Neural crest cell (in vitro differentiated cells): ENCODE data around the gene APBB2. TPM values are rescaled to one million over a fixed set of nuclear protein-coding genes. Genes with fewer than 3 reads are reported as not detected.
"Not testable (repeated sequence)": the region's sequence is repeated elsewhere in the genome, so short reads cannot be mapped to it uniquely, and the experiment has no call there.

Experiments used
- DNase-seq: peaks from one replicate; pipeline ENCODE4 v3.0.0; 2021; ENCODE audit warnings: low read depth, mixed read lengths, low spot score
- H3K27ac Mint-ChIP-seq: one replicate; pipeline ENCODE4 v1.8.0; 2021; ENCODE audit warnings: mild to moderate bottlenecking, mixed read lengths; ENCODE audit not compliant: unreplicated experiment
- H3K27me3 Mint-ChIP-seq: 2 replicates; pipeline ENCODE4 v1.8.0; 2021; ENCODE audit warnings: low read depth, mild to moderate bottlenecking, mixed read lengths
- H3K36me3 Mint-ChIP-seq: 2 replicates; pipeline ENCODE4 v1.8.0; 2021; ENCODE audit warnings: low read depth, mild to moderate bottlenecking, mixed read lengths
- H3K4me1 Mint-ChIP-seq: 2 replicates; pipeline ENCODE4 v1.8.0; 2021; ENCODE audit warnings: mixed read lengths
- H3K4me3 Mint-ChIP-seq: one replicate; pipeline ENCODE4 v1.8.0; 2021; ENCODE audit warnings: mild to moderate bottlenecking, mixed read lengths
- H3K9me3 Mint-ChIP-seq: 2 replicates; pipeline ENCODE4 v1.8.0; 2021; ENCODE audit warnings: mixed read lengths
- CTCF ChIP-seq: fragments of 200-600 bp; sonication (generic); conservative IDR thresholded peaks from 2 replicates; pipeline ENCODE4 v1.5.0; 2021; ENCODE audit warnings: antibody characterized with exemption, mild to moderate bottlenecking
- total RNA-seq: library from RNA; stranded (reverse); gene quantifications from 2 replicates; pipeline ENCODE4 v1.2.1, GENCODE V29; 2021

The APBB2 gene
- total RNA-seq, 1 donor from 2014 or later, result 68.5 TPM

- Mint-ChIP-seq H3K36me3 (peaks cover 8% of the 10 kb centered on the region), H3K4me1 (peaks cover 10% of the 10 kb centered on the region), H3K27ac (no peak overlapping the region), H3K9me3 (peaks cover 7% of the 10 kb centered on the region), H3K4me3 (no peak overlapping the region), H3K27me3 (no peaks in the 10 kb centered on the region)
- DNase-seq, result no peak
- no peak for TF ChIP-seq CTCF
Measured at GRCh38 chr4:41058426-41058825, 155.9 kb downstream of the APBB2 start.

- Mint-ChIP-seq H3K36me3 (peaks cover 8% of the 10 kb centered on the region), H3K27me3 (no peaks in the 10 kb centered on the region), H3K4me1 (peaks cover 6% of the 10 kb centered on the region), H3K4me3 (no peak overlapping the region), H3K27ac (no peak overlapping the region), H3K9me3 (peaks cover 7% of the 10 kb centered on the region)
- TF ChIP-seq CTCF, result no peak
- DNase-seq, result no peak
Measured at GRCh38 chr4:41057467-41057866, 156.9 kb downstream of the APBB2 start.

- no peak overlapping the region for H3K27ac Mint-ChIP-seq
- H3K27me3 Mint-ChIP-seq, result no peaks in the 10 kb centered on the region
- peaks cover 13% of the 10 kb centered on the region for H3K9me3 Mint-ChIP-seq
- H3K4me1 Mint-ChIP-seq, result no peaks in the 10 kb centered on the region
- H3K36me3 Mint-ChIP-seq, result peaks cover 16% of the 10 kb centered on the region
- DNase-seq, result no peak
- H3K4me3 Mint-ChIP-seq, result no peak overlapping the region
- no peak for TF ChIP-seq CTCF
Measured at GRCh38 chr4:41052287-41052686, 162.1 kb downstream of the APBB2 start.

GRCh38 chr4:41050880-41051775, 163.2 kb downstream of the APBB2 start:
- no peaks in the 10 kb centered on the region for H3K27me3 Mint-ChIP-seq
- peaks cover 11% of the 10 kb centered on the region for H3K9me3 Mint-ChIP-seq
- peaks cover 13% of the 10 kb centered on the region for H3K36me3 Mint-ChIP-seq
- H3K27ac Mint-ChIP-seq, result no peak overlapping the region
- no peak for DNase-seq
- no peak for TF ChIP-seq CTCF
- H3K4me3 Mint-ChIP-seq, result no peak overlapping the region
- H3K4me1 Mint-ChIP-seq, result no peaks in the 10 kb centered on the region

GRCh38 chr4:41050116-41050515, 164.2 kb downstream of the APBB2 start:
- no peak for TF ChIP-seq CTCF
- Mint-ChIP-seq H3K27me3 (no peaks in the 10 kb centered on the region), H3K36me3 (peaks cover 11% of the 10 kb centered on the region), H3K4me3 (no peak overlapping the region), H3K27ac (no peak overlapping the region), H3K4me1 (no peaks in the 10 kb centered on the region), H3K9me3 (peaks cover 12% of the 10 kb centered on the region)
- no peak for DNase-seq

GRCh38 chr4:41049176-41049575, 165.2 kb downstream of the APBB2 start:
- peaks cover 13% of the 10 kb centered on the region for H3K36me3 Mint-ChIP-seq
- not testable (repeated sequence) for H3K4me3 Mint-ChIP-seq, DNase-seq, H3K4me1 Mint-ChIP-seq, H3K27ac Mint-ChIP-seq, H3K27me3 Mint-ChIP-seq
- peaks cover 16% of the 10 kb centered on the region for H3K9me3 Mint-ChIP-seq
